ENCODE measurements around the gene CEP131.
A peak's percentile ranks its signal among the peaks of the same experiment; 100 is the strongest.

The CEP131 gene

GRCh38 chr17:81223762-81224130 lies 981 bp upstream of the CEP131 start:
- no peak for DNase-seq (ENCODE audit: low spot score)

- DNase-seq (ENCODE audit: low spot score): no peak
Measured at GRCh38 chr17:81222620-81222905, 202 bp downstream of the CEP131 start.

DNA sequence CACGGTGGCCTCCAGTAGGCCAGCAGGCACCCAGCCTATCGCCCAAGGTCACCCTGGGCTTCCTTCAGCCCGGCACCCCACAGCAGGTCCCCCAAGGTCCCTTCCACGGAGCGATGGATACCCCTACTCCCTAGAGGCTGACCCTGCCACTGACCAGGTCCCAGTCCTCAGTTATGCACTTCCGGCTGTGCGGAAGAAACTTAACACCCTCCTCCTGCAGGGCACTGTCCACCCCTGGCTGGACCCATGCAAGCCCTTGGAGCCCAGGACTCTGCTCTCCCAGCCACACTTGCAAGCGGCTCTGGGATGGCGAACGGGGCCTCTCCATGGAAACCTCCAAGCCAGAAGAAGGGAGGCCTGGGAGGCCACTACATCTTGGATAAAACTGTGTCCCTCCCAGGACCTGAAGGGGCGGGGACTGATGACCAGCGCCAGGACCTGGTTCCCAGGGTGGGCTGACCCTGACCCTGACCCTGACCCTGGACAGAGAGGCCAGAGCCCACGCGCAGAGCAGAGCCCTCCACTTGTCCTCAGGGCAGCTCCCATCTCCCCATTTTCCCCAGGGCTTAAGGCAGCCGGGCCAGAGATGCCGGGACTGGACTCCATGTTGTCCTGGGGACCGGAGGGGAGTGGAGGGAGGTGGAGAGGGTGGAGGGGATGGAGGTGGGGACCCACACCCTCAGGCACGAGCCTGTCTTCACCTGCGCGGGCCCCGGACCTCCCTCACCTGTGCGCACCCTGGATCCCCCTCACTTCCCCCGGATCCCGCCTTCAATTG lies 734 bp downstream of the CEP131 start:
- no peak for DNase-seq (ENCODE audit: low spot score)

DNA sequence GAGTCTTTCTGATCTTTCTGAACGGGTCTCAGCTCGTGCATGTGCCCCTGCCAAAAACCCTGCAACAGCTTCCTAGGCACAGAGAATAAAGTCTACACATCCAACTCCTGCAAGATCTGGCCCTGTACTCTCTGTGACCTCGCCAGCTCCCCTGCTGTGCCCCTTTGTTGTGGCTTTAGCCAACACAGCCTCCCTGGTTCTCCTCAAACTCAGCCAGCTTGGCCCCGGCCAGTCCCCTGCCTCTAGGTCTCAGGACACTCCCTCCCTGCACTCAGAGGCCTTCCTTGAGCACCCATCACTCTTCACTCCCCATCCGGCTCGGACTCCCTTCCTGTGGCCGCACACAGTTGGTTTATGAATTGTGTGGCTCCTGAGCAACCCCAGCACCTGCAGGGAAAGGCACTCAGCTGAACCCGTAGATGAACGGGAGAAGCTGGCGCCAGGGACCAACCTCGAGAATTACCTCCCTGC lies 1.4 kb downstream of the CEP131 start:
- no peak for DNase-seq (ENCODE audit: low spot score)

DNA sequence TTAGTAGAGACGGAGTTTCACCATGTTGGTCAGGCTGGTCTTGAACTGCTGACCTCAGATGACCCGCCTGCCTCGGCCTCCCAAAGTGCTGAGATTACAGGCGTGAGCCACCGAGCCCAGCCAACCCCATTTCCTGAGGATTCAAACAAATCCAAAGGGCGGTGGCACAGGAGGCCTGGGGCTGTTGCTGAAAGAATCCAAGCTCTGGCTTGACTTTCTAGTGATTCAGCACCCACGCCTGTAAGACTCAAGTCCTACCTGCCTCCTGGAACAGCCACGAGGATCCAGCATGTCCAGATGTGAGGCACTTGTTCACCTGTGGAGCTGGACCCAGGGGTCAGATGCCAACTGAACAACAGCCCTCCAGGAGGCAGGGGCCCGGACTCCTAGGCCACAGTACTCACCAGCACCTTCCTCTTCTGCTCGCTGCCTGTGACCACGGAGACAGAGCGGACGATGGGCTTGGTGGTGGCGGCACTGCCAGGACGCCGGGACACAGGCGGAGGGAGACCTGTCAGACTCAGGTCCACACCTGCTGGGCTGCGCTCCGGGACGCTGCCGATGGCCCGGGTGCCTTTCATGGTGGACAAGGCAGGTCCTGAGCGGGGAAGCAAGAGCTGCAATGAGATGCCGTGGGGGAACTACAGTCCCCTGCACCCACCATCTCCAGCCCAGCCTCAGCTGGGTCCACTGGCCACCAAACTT lies 3.1 kb downstream of the CEP131 start:
- no peak for DNase-seq (ENCODE audit: low spot score)

- DNase-seq (ENCODE audit: low spot score): no peak
Measured at GRCh38 chr17:81218991-81219390, 3.8 kb downstream of the CEP131 start.

- no peak for DNase-seq (ENCODE audit: low spot score)
Measured at GRCh38 chr17:81218459-81218858, 4.3 kb downstream of the CEP131 start.

DNA sequence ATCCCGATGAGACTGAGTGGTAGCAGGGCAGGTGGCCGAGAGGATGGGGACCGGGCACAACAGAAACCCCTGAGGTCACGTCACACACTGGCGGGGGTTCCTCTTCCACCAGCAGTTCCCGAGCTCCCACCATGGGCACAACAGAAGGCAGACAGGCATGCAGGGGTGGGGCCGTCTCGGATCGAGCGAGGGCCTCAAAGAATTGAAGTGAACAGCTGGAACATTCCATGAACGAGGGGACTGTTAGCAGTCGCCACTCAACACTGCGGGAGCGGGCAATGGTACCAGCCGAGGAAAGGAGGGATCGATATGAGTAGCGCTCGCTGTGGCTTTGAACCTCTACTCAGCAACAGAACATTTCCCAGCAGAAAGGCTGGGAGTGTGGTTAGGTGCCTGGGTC lies 5.3 kb downstream of the CEP131 start:
- DNase-seq (ENCODE audit: low spot score): no peak

- DNase-seq (ENCODE audit: low spot score): no peak
Measured at GRCh38 chr17:81213978-81214377, 8.8 kb downstream of the CEP131 start.

DNA sequence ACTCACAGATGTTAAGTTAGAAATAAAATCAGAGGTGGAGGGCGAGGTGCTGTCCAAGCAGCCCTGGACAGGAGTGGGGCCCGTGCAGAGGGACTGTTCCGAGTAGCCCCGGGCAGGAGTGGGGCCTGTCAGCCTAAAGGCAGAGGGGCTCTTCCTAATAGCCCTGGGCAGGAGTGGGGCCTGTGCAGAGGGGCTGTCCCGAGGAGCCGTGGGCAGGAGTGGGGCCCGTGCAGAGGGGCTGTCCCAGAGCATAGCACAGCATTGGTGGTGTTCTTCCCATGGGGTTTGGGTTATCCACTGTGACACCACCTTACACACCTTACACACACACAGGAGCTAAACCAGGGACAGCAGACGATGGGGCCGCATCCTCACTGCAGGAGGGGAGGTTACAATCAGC lies 10.4 kb downstream of the CEP131 start:
- DNase-seq (ENCODE audit: low spot score): no peak

GRCh38 chr17:81210868-81211267 lies 11.9 kb downstream of the CEP131 start:
- no peak for DNase-seq (ENCODE audit: low spot score)

DNA sequence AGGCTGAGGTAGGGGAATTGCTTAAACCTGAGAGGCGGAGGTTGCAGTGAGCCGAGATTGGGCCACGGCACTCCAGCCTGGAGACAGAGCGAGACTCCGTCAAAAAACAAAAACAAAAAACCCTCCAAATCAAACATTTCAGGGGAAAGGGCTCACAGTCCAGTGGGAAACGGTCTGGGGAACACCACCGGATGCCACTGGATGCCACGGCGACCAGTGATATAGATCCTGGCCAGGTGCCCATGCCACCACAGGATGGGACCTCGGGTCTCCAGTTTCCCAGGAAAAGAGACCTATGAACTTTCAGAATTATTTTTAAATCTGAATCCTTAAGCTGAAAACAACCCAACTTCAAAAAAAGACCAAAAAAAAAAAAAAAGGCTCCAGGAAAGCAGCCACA lies 12.3 kb downstream of the CEP131 start:
- no peak for DNase-seq (ENCODE audit: low spot score)

DNA sequence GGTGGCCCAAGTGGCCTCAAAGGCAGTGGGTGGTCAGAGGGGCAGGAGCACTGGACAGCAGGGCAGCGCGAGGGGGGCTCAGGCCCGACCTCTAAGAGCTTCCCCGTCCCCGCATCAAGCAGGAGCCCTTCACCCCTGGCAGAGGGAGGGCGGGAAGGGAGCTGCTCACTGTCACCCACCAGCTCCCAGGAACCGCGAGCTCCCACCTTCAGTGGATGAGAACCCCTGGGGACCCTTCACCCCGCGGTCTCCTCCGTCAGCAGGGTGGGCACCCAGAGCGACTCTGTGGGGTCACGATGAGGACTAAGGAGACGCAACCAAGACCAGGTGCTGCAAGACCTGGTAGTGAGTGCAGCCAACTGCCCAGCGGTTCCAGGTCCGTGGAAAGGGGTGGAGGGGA lies 13.6 kb downstream of the CEP131 start:
- no peak for DNase-seq (ENCODE audit: low spot score)

DNA sequence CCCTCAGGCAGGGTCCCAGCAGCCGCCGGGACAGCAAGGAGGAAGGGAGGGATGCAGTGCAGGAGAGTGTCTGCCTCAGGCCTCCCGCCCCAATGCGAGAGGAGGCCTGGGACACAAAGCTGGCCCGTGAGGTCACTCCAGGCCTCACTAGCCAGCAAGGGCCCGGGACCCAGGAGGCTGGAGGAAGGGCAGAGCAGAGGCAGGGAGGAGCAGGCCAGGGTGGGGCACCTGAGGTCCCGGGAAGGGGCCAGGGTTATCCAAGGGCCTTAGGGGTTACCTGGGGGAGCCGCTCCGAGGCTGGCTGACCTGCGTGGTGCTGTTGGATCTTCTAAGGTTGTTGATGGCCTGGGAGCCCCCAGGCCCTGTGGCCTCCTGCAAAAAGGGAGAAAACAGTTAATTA lies 14.1 kb downstream of the CEP131 start:
- no peak for DNase-seq (ENCODE audit: low spot score)

DNA sequence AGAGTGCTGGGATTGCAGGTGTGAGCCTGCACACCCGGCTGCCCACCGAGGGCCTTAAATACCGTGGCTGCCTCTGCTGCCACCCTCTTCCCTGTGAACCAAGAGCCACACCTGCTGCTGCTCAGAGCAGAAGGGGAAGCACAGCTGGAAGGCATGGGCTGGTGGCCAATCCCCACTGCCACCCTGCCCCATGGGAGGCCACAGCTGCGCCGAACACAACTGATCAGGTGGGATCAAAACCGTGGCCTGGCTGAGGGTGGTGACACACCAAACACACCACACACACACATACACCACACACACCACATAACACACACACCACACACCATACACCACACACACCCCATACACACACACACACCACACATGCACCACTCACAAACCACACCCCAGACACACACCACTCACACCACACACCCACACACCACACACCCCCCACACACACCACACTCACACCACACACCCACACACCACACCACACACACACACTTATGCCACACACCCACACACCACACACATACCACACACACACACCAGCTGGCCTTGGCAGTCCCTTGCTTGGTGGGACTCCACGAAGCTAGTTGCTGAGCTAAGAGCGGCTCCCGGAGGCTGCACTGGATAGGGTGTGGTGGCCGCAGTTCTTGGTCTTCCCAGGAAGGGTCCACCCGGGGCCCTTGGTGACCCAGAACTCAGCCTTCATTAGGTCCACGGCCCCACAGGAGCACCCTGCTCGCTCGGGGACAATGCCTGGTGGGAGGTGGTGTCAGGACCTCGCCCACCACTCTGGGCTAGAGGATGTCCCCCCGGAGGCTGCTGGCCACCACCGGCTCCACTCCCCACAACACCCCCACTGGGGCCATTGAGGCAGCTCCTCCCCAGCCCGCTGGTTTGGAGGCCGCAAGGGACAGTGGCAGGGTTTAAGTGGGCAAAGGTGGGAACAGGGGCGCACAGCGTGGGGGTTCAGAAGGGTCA lies 14.9 kb downstream of the CEP131 start:
- no peak for DNase-seq (ENCODE audit: low spot score)

- DNase-seq (ENCODE audit: low spot score): no peak
Measured at GRCh38 chr17:81206657-81207056, 16.1 kb downstream of the CEP131 start.

DNA sequence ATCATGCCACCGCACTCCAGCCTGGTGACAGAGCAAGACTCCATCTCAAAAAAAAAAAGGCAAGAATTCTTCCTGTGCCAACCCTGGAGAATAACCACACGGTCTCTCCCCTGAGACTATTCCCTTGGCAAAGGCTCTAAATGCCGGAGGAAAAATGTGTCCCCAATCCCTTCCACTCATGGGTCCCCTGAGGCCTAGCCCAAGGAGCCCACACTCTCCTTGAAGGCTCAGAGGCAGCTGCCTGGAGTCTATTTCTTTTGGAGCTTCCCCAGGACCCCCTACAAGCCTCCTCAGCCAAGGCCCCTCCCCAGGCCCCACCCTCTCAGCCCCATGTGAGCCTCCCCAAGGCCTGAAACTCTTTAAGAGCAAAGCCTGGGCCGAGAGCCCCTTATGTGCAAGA lies 16.6 kb downstream of the CEP131 start:
- no peak for DNase-seq (ENCODE audit: low spot score)

DNA sequence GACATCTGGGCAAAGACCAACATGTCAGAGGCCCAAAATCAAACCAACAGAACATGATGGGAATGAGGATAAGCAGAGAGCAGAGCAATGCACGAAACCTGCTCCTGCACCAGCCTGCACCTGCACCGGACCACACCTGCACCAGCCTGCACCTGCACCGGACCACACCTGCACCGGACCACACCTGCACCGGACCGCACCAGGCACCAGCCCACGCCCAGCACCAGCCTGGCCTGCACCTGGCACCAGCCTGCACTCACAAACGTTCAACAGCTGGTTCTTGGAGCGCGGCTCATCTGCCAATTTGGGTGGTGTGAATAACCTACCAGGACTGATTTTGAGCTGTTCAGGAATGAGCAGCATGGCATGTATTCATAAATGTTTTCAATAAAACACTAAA lies 18.2 kb downstream of the CEP131 start:
- no peak for DNase-seq (ENCODE audit: low spot score)

- DNase-seq (ENCODE audit: low spot score): no peak
Measured at GRCh38 chr17:81203136-81203535, 19.6 kb downstream of the CEP131 start.

GRCh38 chr17:81202318-81202717 lies 20.4 kb downstream of the CEP131 start:
- DNase-seq (ENCODE audit: low spot score): no peak

GRCh38 chr17:81200695-81201580 lies 21.8 kb downstream of the CEP131 start:
- peak; percentile 6 for DNase-seq (ENCODE audit: low spot score)

DNA sequence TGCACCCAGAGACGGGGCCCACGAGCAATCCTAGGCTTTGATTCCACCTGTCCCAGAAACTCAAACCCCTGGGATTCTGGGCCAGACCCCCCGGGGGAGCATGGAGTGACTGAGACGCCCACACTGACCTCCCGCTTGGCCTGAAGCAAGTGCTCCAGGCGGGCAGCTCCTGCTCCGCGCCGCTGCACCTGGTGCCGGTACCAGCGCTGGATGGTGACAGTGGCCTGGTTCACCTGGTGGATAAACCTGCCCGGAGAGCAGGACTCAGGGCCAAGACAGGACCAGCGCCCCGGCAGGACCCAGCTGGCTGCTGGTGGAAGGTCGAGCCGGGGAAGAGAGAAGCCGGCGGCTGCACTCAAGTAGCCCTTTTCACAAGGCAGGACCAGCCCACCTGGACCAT lies 22.6 kb downstream of the CEP131 start:
- DNase-seq (ENCODE audit: low spot score): no peak

All from CD4-positive, alpha-beta T cell treated with Interleukin-15 for 4 hours (primary cell).